Measurements from ENCODE around the gene HPS4.
"Not testable (repeated sequence)": the region's sequence is repeated elsewhere in the genome, so short reads cannot be mapped to it uniquely, and the experiment has no call there.

The HPS4 gene

DNA sequence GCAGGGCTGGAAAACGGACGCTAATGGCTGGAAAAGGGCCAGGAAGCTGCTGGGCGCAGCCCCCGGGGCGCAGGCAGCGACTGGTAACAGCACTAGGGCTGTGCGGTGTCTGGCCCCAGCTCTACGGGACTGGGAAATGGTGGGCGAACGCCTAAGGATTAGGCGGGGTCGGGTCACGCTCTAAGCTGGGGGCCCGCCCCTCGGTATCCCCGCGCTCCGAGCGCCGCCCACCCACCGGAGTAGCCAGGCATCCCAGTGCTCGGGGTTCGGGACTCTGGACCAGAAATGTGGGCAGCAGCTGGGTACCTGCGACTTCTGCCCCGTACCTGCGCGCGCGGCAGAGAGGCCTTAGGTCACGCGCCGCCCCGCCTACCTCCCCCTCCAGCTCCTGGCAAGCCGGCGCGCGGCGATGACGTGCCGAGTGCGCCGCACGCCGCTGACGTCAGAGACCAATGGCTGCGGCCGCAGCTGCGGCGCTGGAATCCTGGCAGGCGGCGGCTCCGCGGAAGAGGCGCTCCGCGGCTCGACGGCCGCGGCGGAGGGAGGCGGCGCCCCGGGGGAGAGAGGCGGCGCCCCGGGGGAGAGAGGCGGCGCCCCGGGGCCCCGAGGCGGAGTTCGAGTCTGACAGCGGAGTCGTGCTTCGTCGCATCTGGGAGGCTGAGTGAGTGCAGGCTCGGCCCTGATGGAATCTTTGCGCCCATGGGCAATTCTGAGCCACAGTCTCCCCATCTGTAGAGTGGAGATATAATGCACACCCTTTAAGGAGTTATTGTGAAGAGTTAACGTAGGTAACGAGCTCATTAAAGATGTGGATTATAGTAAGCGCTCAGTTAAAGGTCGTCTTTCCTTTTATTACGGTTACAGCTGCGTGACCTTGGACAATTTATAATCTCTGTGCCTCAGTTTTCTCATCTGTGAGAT lies at the start of gene HPS4, which contains the start of gene SRRD:
Gene HPS4 (minus strand): TSS at position 345 of the 921 bp plus-strand sequence. CDS start 2,021 bp downstream, outside the sequence.
Gene SRRD (plus strand): TSS at position 439 of the 921 bp plus-strand sequence. CDS start 14 bp downstream, at position 453.
- DNase-seq, result peak; percentile 95
- peak within 1 kb of the TSS; percentile 99 for H3K27ac Mint-ChIP-seq
- TF ChIP-seq, protein P1, sequence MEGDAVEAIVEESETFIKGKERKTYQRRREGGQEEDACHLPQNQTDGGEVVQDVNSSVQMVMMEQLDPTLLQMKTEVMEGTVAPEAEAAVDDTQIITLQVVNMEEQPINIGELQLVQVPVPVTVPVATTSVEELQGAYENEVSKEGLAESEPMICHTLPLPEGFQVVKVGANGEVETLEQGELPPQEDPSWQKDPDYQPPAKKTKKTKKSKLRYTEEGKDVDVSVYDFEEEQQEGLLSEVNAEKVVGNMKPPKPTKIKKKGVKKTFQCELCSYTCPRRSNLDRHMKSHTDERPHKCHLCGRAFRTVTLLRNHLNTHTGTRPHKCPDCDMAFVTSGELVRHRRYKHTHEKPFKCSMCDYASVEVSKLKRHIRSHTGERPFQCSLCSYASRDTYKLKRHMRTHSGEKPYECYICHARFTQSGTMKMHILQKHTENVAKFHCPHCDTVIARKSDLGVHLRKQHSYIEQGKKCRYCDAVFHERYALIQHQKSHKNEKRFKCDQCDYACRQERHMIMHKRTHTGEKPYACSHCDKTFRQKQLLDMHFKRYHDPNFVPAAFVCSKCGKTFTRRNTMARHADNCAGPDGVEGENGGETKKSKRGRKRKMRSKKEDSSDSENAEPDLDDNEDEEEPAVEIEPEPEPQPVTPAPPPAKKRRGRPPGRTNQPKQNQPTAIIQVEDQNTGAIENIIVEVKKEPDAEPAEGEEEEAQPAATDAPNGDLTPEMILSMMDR (IDR thresholded peaks at IDR 0.05), result no peak
- H3K4me3 Mint-ChIP-seq, result peak within 1 kb of the TSS; percentile 96
- peaks cover 67% of the 10 kb centered on the region for H3K4me1 Mint-ChIP-seq
- peaks cover 4% of the 10 kb centered on the region for H3K36me3 Mint-ChIP-seq (ENCODE audit: low read depth)
- no peaks in the 10 kb centered on the region for H3K9me3 Mint-ChIP-seq
- H3K27me3 Mint-ChIP-seq (ENCODE audit: low read depth, poor library complexity), result no peaks in the 10 kb centered on the region

DNA sequence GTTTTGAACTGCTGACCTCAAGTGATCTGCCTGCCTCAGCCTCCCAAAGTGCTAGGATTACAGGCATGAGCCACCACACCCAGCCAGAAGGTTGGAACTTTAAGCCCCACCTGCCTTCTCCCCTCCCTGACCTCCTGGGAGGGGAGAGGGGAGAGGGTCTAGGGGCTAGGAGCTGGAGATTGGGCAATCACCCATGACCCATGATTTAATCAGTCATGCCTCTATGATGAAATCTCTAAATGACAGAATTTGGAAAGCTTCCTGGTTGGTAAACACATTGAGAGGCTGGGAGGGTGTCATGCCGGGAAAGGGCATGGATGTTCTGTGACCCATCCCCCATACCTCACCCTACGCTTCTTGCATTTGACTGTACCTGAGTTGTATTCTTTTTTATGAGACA lies 45.8 kb upstream of the HPS4 start:
- H3K27ac Mint-ChIP-seq, result no peak overlapping the region

DNA sequence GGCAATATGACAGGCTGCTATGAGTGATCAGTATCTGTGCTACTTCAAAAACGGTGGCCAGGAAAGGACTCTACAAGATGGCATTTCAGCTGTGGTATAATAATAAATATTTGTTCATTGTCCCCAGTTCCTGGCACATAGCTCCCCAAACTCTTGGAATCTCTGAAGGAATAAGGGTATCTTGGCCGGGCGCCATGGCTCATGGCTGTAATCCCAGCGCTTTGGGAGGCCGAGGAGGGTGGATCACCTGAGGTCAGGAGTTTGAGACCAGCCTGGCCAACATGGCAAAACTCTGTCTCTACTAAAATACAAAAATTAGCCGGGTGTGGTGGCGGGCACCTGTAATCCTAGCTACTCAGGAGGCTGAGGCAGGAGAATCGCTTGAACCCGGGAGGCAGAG lies 44.9 kb upstream of the HPS4 start:
- H3K9me3 Mint-ChIP-seq; H3K36me3 Mint-ChIP-seq (ENCODE audit: low read depth); H3K27ac Mint-ChIP-seq; H3K4me3 Mint-ChIP-seq; H3K4me1 Mint-ChIP-seq; H3K27me3 Mint-ChIP-seq (ENCODE audit: low read depth, poor library complexity); DNase-seq: not testable (repeated sequence)

More for the DNA sequence above, 45.8 kb upstream of the HPS4 start:
- no peak overlapping the region for H3K4me3 Mint-ChIP-seq
- DNase-seq, result no peak
- no peaks in the 10 kb centered on the region for H3K4me1 Mint-ChIP-seq
- no peaks in the 10 kb centered on the region for H3K36me3 Mint-ChIP-seq (ENCODE audit: low read depth)
- TF ChIP-seq, protein P1 (IDR thresholded peaks at IDR 0.05), result no peak
- no peaks in the 10 kb centered on the region for H3K9me3 Mint-ChIP-seq
- no peaks in the 10 kb centered on the region for H3K27me3 Mint-ChIP-seq (ENCODE audit: low read depth, poor library complexity)

DNA sequence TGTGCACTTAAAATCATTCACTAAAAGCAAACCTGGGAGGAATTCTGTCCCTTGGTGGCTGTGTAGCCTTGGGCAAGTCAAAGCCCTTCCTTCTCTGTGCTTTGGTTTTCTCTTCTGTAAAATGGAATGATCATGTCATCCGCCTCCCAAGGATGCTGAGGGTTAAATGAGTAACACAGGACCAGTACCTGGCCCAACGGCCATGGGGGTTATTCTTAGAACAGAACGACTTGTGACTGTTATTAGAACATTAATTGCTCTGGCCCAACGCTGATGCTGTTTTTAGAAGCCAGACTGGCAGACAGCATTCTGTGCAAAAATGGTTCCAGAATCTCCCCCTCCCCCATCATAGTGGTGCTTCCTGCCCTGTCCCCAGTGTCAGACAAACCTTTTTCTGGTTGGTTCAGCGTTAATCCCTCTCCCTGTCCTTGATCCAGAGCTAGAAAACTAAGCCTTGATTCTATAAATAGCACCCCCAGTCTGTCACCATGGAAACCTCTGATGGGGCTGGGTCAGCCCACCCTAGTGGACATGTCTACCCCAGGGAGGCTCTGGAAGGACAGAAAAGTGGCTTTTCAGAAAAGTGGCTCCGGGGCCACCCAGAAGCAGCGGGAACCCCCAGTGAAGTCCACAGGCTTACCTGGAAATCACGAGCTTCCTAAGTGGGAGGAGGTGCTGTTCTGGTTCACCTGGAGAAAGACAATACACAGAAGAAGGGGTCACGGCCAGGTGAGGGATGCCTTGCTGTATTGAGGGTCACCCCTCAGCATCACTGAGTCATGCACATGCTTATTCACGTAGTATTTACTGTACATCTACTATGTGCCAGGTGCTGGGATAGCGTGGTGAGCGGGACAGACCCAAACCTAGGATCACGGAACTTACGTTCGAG lies 44.2 kb upstream of the HPS4 start:
- H3K27ac Mint-ChIP-seq, result peak overlapping the region; percentile 17
- H3K4me1 Mint-ChIP-seq, result no peaks in the 10 kb centered on the region
- TF ChIP-seq, protein P1 (IDR thresholded peaks at IDR 0.05), result no peak
- H3K4me3 Mint-ChIP-seq, result no peak overlapping the region
- no peaks in the 10 kb centered on the region for H3K27me3 Mint-ChIP-seq (ENCODE audit: low read depth, poor library complexity)
- H3K36me3 Mint-ChIP-seq (ENCODE audit: low read depth), result no peaks in the 10 kb centered on the region
- no peak for DNase-seq
- H3K9me3 Mint-ChIP-seq, result no peaks in the 10 kb centered on the region

DNA sequence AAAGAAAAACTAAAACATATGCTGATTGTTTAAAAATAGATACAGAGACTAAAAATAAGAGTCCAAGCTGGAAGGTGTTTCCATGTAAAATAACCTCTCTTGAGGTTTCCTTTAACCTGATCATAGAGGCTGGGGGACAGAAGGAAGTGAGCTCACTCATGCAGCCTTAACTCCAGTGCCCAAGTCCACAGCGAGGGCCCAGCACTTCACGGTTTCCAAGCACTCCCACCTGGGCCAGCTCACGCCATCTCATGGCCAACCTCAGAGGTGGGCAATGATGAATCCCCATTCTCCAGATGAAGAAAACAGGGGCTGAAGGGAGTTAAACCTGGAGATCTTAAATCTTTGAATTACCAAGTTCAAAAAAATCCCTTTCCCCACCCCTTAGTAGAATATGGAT lies 43.6 kb upstream of the HPS4 start:
- Mint-ChIP-seq H3K4me1 (no peaks in the 10 kb centered on the region), H3K27me3 (ENCODE audit: low read depth, poor library complexity) (no peaks in the 10 kb centered on the region), H3K4me3 (no peak overlapping the region), H3K27ac (no peak overlapping the region), H3K9me3 (no peaks in the 10 kb centered on the region), H3K36me3 (ENCODE audit: low read depth) (no peaks in the 10 kb centered on the region)
- TF ChIP-seq, protein P1 (IDR thresholded peaks at IDR 0.05), result no peak
- DNase-seq, result no peak
